Choroid plexus epithelial cell (primary cell): Measurements from ENCODE around the gene IL12RB1.
A peak's percentile ranks its signal among the peaks of the same experiment; 100 is the strongest.

Experiments used
- DNase-seq: peaks from one replicate; pipeline ENCODE4 v3.0.0-alpha.2; 2010; ENCODE audit warnings: low read depth
- H3K4me3 ChIP-seq: 2 replicates; pipeline ENCODE4 v1.5.1; 2011; ENCODE audit warnings: low read depth, mild to moderate bottlenecking, control low read depth, low read length, moderate library complexity
- TF ChIP-seq, protein P1 (sequence below): conservative IDR thresholded peaks from 2 replicates; pipeline ENCODE4 v1.5.1; 2011; ENCODE audit warnings: low read depth, mild to moderate bottlenecking, control low read depth, inconsistent platforms, low read length, moderate library complexity

IL12RB1 gene

DNA sequence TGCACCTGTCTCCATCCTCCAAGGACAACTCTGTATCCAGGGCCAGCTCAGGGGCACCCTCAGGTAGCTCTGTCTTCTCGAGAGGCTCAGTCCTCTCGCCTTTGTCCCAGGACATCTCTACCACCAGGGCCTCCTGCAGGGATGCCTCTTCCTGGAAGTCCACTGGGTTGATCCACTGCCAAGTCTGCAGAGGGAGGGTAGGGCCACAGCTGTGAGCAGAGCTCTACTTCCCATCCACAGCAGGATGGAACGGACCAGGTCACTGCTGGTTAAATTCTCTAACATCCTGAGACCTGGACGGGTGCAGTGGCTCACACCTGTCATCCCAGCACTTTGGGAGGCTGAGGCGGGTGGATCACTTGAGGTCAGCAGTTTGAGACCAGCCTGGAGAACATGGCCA is 26.8 kb downstream of the IL12RB1 start:
- H3K4me3 ChIP-seq, result no peak overlapping the region
- no peak for DNase-seq
- TF ChIP-seq, protein P1, sequence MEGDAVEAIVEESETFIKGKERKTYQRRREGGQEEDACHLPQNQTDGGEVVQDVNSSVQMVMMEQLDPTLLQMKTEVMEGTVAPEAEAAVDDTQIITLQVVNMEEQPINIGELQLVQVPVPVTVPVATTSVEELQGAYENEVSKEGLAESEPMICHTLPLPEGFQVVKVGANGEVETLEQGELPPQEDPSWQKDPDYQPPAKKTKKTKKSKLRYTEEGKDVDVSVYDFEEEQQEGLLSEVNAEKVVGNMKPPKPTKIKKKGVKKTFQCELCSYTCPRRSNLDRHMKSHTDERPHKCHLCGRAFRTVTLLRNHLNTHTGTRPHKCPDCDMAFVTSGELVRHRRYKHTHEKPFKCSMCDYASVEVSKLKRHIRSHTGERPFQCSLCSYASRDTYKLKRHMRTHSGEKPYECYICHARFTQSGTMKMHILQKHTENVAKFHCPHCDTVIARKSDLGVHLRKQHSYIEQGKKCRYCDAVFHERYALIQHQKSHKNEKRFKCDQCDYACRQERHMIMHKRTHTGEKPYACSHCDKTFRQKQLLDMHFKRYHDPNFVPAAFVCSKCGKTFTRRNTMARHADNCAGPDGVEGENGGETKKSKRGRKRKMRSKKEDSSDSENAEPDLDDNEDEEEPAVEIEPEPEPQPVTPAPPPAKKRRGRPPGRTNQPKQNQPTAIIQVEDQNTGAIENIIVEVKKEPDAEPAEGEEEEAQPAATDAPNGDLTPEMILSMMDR, result no peak

DNA sequence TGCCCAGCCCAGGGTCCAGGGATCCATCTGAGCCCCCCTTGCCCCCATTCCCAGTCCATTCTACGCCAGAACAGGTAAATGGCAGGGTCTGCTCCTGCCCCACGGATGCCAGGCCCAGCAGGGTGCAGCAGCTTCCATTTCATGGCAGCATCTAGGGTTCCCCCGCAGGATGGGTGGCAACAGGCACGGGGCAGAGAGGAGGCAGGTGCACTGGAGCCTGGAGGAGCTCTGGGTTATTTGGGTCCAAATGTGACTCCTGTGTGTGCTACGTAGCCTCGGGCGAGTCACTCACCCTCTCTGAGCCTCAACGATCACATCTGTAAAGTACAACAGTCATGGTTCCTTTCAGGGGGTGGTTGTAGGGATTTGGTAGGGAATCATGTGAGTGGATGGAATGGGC is 27.4 kb downstream of the IL12RB1 start:
- TF ChIP-seq, protein P1, result no peak
- DNase-seq, result no peak
- no peak overlapping the region for H3K4me3 ChIP-seq

DNA sequence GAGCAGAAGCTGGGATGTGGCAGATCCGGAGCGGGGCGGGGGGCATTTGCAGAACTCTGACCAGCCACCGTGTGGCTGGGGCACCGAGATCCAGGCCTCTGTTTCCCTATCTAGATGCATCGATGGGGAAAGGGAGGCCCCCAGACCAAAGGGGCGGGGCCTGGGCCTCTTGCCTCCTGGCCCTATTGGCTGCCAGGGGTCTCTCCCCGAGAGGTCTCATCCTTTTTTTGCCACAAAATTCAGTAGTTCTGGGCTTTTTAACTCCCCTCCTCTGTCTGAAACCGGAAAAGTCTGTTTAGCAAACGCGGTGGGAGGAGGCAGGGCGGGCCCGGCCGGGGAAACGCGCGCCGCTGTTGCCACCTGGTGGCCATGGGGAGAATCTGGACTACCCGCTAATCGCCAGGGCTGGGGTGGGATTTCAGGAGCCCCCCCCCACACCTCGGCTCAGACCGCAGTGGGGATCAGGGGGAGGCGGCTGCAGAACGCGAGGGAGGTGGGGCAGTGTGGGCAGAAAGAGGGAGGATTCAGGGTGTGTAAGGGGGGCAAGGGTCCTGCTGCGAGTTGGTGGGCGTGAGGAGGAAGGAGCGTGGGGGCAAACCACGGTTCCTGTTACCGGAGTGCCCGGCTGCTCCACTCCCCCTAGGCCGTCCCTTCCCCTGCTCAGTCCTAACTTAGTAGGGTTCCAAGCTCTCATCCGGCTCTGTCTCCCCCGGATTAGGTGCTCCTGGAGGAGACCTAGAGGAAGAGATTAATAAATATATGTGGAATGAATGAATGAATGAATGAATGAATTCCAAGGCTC is 28.3 kb downstream of the IL12RB1 start:
- peak overlapping the region; percentile 34 for H3K4me3 ChIP-seq
- DNase-seq, result peak; percentile 83
- TF ChIP-seq, protein P1, result peak; percentile 89

DNA sequence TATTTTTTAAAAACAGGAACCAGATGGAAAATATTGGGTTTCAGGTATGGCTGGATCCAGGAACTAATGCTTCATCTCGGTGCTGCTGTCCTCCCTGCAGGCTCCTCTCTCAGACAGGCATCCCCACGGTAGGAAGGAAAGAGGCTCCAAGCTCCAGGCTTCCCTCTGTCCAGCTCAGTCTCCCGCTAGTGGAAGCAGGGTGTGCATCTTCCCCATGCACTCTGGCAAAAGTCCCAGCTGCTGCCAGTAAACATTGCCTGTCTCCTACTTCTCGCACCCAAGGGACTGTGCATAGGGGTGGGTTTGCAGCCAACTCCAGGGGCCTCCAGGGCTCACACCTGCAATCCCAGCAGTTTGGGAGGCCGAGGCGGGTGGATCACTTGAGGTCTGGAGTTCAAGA is 29.2 kb downstream of the IL12RB1 start:
- H3K4me3 ChIP-seq, result no peak overlapping the region
- peak; percentile 50 for DNase-seq
- TF ChIP-seq, protein P1, result peak; percentile 10

DNA sequence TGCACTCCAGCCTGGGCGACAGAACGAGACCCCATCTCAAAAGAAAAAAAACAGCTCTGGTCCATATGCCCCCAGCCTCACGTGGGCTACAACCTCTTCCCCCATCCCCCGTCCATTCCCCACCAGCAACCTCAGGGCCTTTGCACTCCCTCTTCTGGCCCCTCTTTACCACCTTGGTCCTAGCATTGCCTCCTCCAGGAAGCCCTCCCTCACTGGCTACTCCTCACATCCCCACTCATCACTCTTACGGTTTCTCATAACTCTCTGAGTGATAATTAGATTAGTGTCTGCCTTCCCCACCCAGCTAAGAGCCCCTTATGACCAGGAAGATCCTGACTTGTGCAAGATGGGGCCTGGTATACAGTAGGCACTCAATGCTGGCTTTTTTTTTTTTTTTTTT is 30.8 kb downstream of the IL12RB1 start:
- TF ChIP-seq, protein P1, result no peak
- H3K4me3 ChIP-seq, result no peak overlapping the region
- DNase-seq, result no peak

GRCh38 chr19:18053576-18054219 is 33.0 kb downstream of the IL12RB1 start:
- DNase-seq, result peak; percentile 56
- H3K4me3 ChIP-seq, result no peak overlapping the region
- TF ChIP-seq, protein P1, result no peak

DNA sequence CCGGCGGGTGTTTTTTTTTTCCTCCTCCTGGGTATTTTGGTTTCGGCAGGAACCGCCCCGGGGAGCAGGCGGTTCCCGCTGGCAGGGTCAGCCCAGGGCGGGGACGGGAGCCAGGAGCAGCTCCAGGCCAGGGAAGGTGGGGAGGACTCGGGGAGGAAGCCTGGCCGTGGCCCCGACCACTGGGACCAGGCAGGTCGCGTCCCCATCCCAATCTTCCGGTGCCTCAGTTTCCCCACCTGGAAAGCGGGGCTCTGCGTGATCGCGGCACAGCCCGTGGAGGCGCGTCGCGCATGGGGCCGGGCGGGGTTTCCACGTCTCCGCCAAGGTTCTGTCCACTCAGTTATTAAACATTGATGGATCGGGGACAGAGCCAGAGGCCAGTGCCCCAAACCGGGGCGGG is 34.8 kb downstream of the IL12RB1 start:
- TF ChIP-seq, protein P1, result no peak
- no peak overlapping the region for H3K4me3 ChIP-seq
- DNase-seq, result no peak
